Liver (tissue), 9 donors: ENCODE results near the gene FBF1. TPM values are rescaled to one million over a fixed set of nuclear protein-coding genes. Genes with fewer than 3 reads are reported as not detected.

Experiments
- DNase-seq: peaks from one replicate; pipeline ENCODE4 v3.0.0-alpha.2; 2017; ENCODE audit warnings: low spot score
- H3K27ac ChIP-seq, 2 donors: one replicate each; pipeline ENCODE4 v1.7.0; 2013; ENCODE audit warnings: inconsistent platforms in 2 of 2, low read length in 2 of 2, control low read depth in 1 of 2, low read depth in 1 of 2, mild to moderate bottlenecking in 1 of 2
- H3K27me3 ChIP-seq, 4 donors: one replicate each; pipeline versions ENCODE4 v1.6.1 to v1.7.0; 2013; ENCODE audit warnings: low read length in 3 of 4, inconsistent platforms in 1 of 4, mild to moderate bottlenecking in 1 of 4, moderate library complexity in 1 of 4; ENCODE audit not compliant: control insufficient read depth in 4 of 4, insufficient read depth in 4 of 4
- H3K36me3 ChIP-seq, 4 donors: one replicate each; pipeline versions ENCODE4 v1.6.1 to v1.7.0; 2013; ENCODE audit warnings: low read length in 3 of 4, mild to moderate bottlenecking in 3 of 4, low read depth in 1 of 4, moderate library complexity in 1 of 4; ENCODE audit not compliant: control insufficient read depth in 4 of 4, insufficient read depth in 3 of 4
- H3K4me1 ChIP-seq, 4 donors: one replicate each; pipeline versions ENCODE4 v1.6.1 to v1.7.0; 2013; ENCODE audit warnings: low read length in 3 of 4, mild to moderate bottlenecking in 3 of 4, moderate library complexity in 1 of 4; ENCODE audit not compliant: control insufficient read depth in 4 of 4, insufficient read depth in 4 of 4
- H3K4me3 ChIP-seq, 3 donors: one replicate each; pipeline versions ENCODE4 v1.6.1 to v1.7.0; 2013; ENCODE audit warnings: low read length in 3 of 3, control low read depth in 1 of 3, low read depth in 1 of 3, mild to moderate bottlenecking in 1 of 3
- H3K9ac ChIP-seq, 2 donors: one replicate each; pipeline ENCODE4 v1.7.0; 2013; ENCODE audit warnings: low read length in 2 of 2, mild to moderate bottlenecking in 2 of 2, moderate library complexity in 2 of 2, control low read depth in 1 of 2, low read depth in 1 of 2
- H3K9me3 ChIP-seq, 4 donors: one replicate each; pipeline versions ENCODE4 v1.6.1 to v1.7.0; 2013; ENCODE audit warnings: low read length in 3 of 4; ENCODE audit not compliant: control insufficient read depth in 4 of 4
- ATF3 ChIP-seq: IDR thresholded peaks from 2 replicates; pipeline ENCODE4 v1.6.1; 2016; ENCODE audit warnings: antibody characterized with exemption
- EGR1 ChIP-seq, 2 donors: IDR thresholded peaks; 2 replicates each; pipeline ENCODE4 v1.6.1; 2016 to 2018; ENCODE audit warnings: antibody characterized with exemption in 2 of 2, low read depth in 2 of 2
- FOXA1 ChIP-seq: IDR thresholded peaks from 2 replicates; pipeline ENCODE4 v1.6.1; 2016; ENCODE audit warnings: antibody characterized with exemption
- GABPA ChIP-seq, 2 donors: IDR thresholded peaks in 1 of 2; conservative IDR thresholded peaks in 1 of 2; 2 replicates each; pipeline ENCODE4 v1.6.1; 2016; ENCODE audit warnings: antibody characterized with exemption in 2 of 2, mild to moderate bottlenecking in 1 of 2, moderate library complexity in 1 of 2
- HNF4A ChIP-seq, 2 donors: conservative IDR thresholded peaks; 2 replicates each; pipeline ENCODE4 v1.6.1; 2016; ENCODE audit warnings: antibody characterized with exemption in 2 of 2, mild to moderate bottlenecking in 2 of 2
- HNF4G ChIP-seq: IDR thresholded peaks from 2 replicates; pipeline ENCODE4 v1.6.1; 2016; ENCODE audit warnings: antibody characterized with exemption
- JUND ChIP-seq, 2 donors: IDR thresholded peaks; 2 replicates each; pipeline ENCODE4 v1.6.1; 2016; ENCODE audit warnings: antibody characterized with exemption in 2 of 2
- MAX ChIP-seq: IDR thresholded peaks from 2 replicates; pipeline ENCODE4 v1.6.1; 2016; ENCODE audit warnings: antibody characterized with exemption
- NR2F2 ChIP-seq: IDR thresholded peaks from 2 replicates; pipeline ENCODE4 v1.6.1; 2016; ENCODE audit warnings: antibody characterized with exemption
- RAD21 ChIP-seq, 2 donors: IDR thresholded peaks; 2 replicates each; pipeline ENCODE4 v1.6.1; 2016; ENCODE audit warnings: antibody characterized with exemption in 2 of 2, mild to moderate bottlenecking in 2 of 2
- REST ChIP-seq: IDR thresholded peaks from 2 replicates; pipeline ENCODE4 v1.6.1; 2016; ENCODE audit warnings: antibody characterized with exemption, mild to moderate bottlenecking
- RXRA ChIP-seq, 2 donors: IDR thresholded peaks; 2 replicates each; pipeline ENCODE4 v1.6.1; 2017 to 2018; ENCODE audit warnings: antibody characterized with exemption in 2 of 2, mild to moderate bottlenecking in 1 of 2
- SP1 ChIP-seq: IDR thresholded peaks from 2 replicates; pipeline ENCODE4 v1.6.1; 2018; ENCODE audit warnings: antibody characterized with exemption, mild to moderate bottlenecking
- TAF1 ChIP-seq: conservative IDR thresholded peaks from 2 replicates; pipeline ENCODE4 v1.6.1; 2016; ENCODE audit warnings: antibody characterized with exemption, mild to moderate bottlenecking
- WGBS: extraction: QIAGEN DNeasy Blood & Tissue Kit; methylation state at CpG from one replicate; pipeline ENCODE4 v1.1.7; 2013; 5-methylcytosine and 5-hydroxymethylcytosine counted together
- polyA plus RNA-seq, 2 donors: library from polyadenylated mRNA; stranded (reverse) in 1 of 2; unstranded in 1 of 2; fragments of 200-250 nt in 1 of 2; fragments of >200 nt in 1 of 2; fragmentation: Nextera tagmentation in 1 of 2; extraction: Ambion mirVana in 1 of 2; gene quantifications; one replicate each; pipeline versions ENCODE4 v1.2.1 to v1.2.3, GENCODE V29; 2013 to 2015
- total RNA-seq, 2 donors: library from RNA; depleted of rRNA; stranded (reverse); fragments of >200 nt; gene quantifications; one replicate each; pipeline ENCODE4 v1.2.3, GENCODE V29; 2014
- TF ChIP-seq, protein P1 (sequence below): fragments of 150-350 bp; IDR thresholded peaks from 2 replicates; pipeline ENCODE4 v1.5.1; 2017; ENCODE audit warnings: improper control_type of control experiment, low read depth, low read length; ENCODE audit not compliant: missing input control
- donor health status: healthy.
- donor health status: healthy.
- donor health status: healthy.
- donor health status: healthy.
- donor health status: healthy.

Gene FBF1
- total and polyA plus RNA-seq, 4 donors = 0.39 to 5.6 (median 1.7) TPM

DNA sequence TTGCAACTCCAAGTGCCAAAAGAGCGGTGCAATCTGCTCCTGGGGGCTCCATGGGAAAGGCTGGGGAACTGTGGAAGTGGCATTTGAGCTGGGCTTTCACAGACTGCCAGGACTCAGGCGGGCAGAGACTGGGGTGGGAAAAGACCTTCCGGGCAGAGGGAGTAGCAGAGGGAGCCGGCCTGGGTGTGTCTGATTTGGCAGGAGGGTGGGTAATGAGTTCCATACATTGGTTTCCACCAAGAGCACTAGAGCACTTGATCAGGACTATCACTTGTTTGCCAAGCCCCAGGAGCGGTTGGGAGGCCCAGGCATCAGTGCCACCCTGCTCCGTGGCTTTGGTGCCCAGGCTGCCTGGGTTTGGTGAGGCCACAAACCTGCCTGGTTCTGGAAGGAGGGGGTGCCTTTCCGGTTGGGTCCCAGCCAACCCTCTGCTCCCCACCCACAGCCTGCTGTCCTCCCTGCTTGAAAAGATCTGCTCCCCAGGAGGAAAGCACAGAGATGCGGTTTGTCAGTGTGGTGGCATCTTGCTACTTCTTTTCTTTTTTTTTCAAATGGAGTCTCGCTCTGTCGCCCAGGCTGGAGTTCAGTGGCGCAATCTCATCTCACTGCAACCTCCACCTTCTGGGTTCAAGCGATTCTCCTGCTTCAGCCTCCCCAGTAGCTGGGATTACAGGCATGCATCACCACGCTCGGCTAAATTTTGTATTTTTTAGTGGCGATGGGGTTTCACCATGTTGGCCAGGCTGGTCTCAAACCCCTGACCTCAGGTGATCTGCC is 59.0 kb downstream of the FBF1 start:
- Histone ChIP-seq H3K36me3 (no peaks in the 10 kb centered on the region), H3K9ac (no peak overlapping the region), H3K4me3 (no peak overlapping the region), H3K4me1 (peaks cover 0 to 19% (median 9%) of the 10 kb centered on the region in 4 donors), H3K27ac (no peak overlapping the region), H3K9me3 (no peaks in the 10 kb centered on the region), H3K27me3 (no peaks in the 10 kb centered on the region)
- 95% methylated on average over 15 of the region's 15 CpGs for WGBS
- TF ChIP-seq NR2F2 (no peak), GABPA (IDR thresholded peaks at IDR 0.05 in 1 of 2, conservative IDR thresholded peaks at IDR 0.05 in 1 of 2) (no peak), HNF4A (conservative IDR thresholded peaks at IDR 0.05) (no peak), RAD21 (IDR thresholded peaks at IDR 0.05) (no peak), ATF3 (no peak), EGR1 (IDR thresholded peaks at IDR 0.05; ENCODE audit: low read depth in 2 of 2) (no peak), RXRA (IDR thresholded peaks at IDR 0.05) (no peak)
- TF ChIP-seq, protein P1, sequence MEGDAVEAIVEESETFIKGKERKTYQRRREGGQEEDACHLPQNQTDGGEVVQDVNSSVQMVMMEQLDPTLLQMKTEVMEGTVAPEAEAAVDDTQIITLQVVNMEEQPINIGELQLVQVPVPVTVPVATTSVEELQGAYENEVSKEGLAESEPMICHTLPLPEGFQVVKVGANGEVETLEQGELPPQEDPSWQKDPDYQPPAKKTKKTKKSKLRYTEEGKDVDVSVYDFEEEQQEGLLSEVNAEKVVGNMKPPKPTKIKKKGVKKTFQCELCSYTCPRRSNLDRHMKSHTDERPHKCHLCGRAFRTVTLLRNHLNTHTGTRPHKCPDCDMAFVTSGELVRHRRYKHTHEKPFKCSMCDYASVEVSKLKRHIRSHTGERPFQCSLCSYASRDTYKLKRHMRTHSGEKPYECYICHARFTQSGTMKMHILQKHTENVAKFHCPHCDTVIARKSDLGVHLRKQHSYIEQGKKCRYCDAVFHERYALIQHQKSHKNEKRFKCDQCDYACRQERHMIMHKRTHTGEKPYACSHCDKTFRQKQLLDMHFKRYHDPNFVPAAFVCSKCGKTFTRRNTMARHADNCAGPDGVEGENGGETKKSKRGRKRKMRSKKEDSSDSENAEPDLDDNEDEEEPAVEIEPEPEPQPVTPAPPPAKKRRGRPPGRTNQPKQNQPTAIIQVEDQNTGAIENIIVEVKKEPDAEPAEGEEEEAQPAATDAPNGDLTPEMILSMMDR = no peak
- no peak for DNase-seq

DNA sequence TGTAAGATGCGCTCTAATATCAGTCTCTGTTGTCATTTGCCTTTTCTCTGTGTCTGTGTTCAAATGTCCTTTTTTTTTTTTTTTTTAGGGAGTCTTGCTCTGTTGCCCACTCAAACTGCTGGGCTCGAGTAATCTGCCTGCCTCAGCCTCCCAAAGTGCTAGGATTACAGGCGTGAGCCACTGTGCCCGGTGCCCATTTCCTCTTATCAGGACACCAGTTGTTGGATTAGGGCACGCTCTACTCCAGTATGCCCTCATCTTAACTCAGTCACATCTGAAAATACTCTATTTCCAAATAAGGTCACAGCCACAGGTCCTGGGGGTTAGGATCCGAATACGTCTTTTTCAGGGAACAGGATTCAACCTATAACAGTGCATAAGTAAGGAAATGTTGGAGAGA is 60.6 kb downstream of the FBF1 start:
- no peak for DNase-seq
- Histone ChIP-seq H3K9ac (no peak overlapping the region), H3K4me3 (no peak overlapping the region), H3K27ac (no peak overlapping the region), H3K4me1 (peaks cover 12 to 34% (median 22%) of the 10 kb centered on the region in 4 donors), H3K9me3 (no peaks in the 10 kb centered on the region), H3K27me3 (no peaks in the 10 kb centered on the region), H3K36me3 (no peaks in the 10 kb centered on the region)
- 96% methylated on average over 7 of the region's 7 CpGs for WGBS
- no peak for TF ChIP-seq GABPA (IDR thresholded peaks at IDR 0.05 in 1 of 2, conservative IDR thresholded peaks at IDR 0.05 in 1 of 2)
- TF ChIP-seq HNF4G = no peak
- TF ChIP-seq EGR1 (IDR thresholded peaks at IDR 0.05; ENCODE audit: low read depth in 2 of 2) = no peak
- no peak for TF ChIP-seq RAD21 (IDR thresholded peaks at IDR 0.05)
- TF ChIP-seq REST = no peak
- TF ChIP-seq SP1 = no peak
- no peak for TF ChIP-seq ATF3
- no peak for TF ChIP-seq JUND (IDR thresholded peaks at IDR 0.05)
- TF ChIP-seq TAF1 = no peak
- no peak for TF ChIP-seq MAX
- TF ChIP-seq FOXA1 = no peak
- TF ChIP-seq, protein P1 = no peak
